Right ventricle myocardium superior (tissue), 1 donor: ENCODE measurements around the gene MSRB2. TPM values are rescaled to one million over a fixed set of nuclear protein-coding genes. Genes with fewer than 3 reads are reported as not detected.
"Not testable (repeated sequence)": the region's sequence is repeated elsewhere in the genome, so short reads cannot be mapped to it uniquely, and the experiment has no call there.

Source experiments
- ATAC-seq: fragments of 200-7000 bp; cut with Tn5 transposase; one replicate; pipeline ENCODE4 v1.9.1; 2020; ENCODE audit warnings: mild to moderate bottlenecking; ENCODE audit not compliant: poor library complexity
- DNase-seq: peaks from one replicate; pipeline ENCODE4 v3.0.0-alpha.2; 2020
- intact Hi-C: fragments of 100-400 bp; cut with DNase I; formaldehyde crosslinking; loops from one replicate; pipeline ENCODE4 v1.11.2; 2022
- total RNA-seq: library from RNA; stranded (reverse); fragmentation: NEBNext Ultra II Directional; extraction: Animal tissue kit (Norgen Biotek cat#: 25700); gene quantifications from one replicate; pipeline ENCODE4 v1.2.1, GENCODE V29; 2021
- donor health status: DM: no; HTN: yes; CAD: no; lungs with severe emphysema.

MSRB2 gene
- total RNA-seq, 1 donor from 2014 or later = 166 TPM

DNA sequence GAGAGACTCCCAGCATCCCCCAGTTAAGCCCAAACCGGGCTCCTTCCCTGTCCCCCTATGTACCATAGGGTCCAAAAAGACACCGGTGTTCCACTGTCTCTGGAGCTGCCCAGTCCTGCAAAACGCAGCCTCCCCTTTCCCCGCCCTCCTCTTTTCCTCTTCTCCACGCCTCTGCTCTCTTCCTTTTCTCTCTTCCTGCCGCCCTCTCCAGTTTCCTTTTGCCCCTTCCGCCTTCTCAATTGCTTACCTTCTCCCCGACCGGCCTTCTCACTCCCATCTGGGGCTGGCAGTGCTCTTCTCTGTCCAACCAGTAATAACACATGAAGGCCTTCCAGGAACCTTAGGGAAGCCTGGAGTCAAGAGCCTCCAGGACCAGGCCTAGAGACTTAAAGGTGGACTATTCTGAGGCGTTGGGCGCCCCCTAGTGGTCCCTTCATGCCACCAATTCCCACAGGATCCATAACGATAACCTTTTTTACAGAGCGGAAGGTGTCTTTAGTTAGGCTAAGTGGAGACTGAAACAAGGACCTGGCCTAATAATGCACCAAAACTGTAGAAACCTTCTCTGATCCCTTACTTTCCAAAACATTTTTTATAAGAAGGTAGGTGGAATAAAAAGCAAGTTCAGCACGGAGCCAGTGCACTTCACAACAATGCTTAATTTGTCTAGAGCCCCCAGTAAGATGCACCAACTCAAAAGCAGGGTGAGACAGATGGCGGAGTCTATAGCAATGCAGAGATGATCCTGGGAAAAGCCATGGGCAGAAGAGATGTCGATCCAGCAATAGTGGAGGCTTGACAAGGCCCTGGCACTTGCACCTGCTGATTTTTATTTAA is 27.2 kb upstream of the MSRB2 start:
- intact Hi-C loops = no loop called here
- peak; percentile 89 for DNase-seq
- peak; percentile 77 for ATAC-seq

DNA sequence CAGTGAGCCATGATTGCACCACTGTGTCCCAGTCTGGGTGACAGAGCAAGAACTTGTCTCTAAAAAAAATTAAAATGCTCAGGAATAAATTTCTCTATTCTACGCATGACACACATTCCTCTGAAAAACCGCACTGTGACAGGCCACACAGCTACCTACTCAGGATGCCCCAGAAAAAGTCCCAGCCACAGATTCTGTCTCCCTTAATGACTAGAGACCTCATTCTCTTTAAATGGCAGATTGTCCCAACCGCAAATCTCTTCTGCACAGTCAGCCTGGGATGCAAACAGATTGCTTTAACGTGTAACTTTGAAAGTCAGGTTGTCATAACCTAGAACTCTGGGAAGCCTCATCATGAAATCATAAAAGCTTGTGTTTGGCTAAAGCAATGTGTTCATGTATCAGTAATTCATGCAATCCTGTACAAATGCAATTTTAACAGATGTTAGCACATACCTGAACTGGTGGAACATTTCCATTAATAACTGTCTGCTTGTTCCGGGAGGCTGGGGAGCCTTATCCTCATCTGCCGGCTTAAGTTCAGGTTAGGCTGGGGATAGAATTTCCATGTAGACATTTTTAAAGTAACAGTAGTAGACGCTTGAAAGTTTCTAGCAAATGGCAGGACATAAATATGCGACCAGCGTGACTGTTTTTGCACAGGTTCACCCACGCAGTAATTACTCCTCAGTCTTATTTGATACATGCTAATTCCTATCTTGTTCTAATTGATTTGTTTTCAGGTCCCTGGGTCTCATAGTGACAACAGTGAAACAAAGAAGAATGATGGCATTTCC is 26.2 kb upstream of the MSRB2 start:
- DNase-seq = no peak
- intact Hi-C loops = no loop called here
- ATAC-seq = no peak

GRCh38 chr10:23070092-23070912 is 25.1 kb upstream of the MSRB2 start:
- ATAC-seq, DNase-seq, intact Hi-C loops: not testable (repeated sequence)

- ATAC-seq (no peak), DNase-seq (no peak)
- intact Hi-C loops = no loop called here
These were observed 24.5 kb upstream of the MSRB2 start for GRCh38 chr10:23070913-23071218.

DNA sequence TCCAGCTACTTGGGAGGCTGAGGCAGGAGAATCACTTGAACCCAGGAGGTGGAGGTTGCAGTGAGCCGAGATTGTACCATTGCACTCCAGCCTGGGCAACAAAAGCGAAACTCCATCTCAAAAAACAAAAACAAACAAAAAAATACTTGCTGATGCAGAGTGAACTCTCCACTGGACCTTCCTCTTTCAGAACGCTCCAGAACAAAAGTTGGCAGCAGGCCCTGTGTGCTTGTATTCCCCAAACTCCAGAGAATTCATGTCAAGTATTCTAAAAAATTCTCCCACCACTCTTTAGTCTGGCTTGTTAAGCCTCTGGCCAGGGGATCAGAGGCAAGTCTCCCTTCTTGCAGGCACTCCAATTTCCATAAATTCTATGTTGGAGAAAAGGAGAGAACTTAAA is 22.8 kb upstream of the MSRB2 start:
- peak; percentile 64 for DNase-seq
- ATAC-seq, intact Hi-C loops: not testable (repeated sequence)

DNA sequence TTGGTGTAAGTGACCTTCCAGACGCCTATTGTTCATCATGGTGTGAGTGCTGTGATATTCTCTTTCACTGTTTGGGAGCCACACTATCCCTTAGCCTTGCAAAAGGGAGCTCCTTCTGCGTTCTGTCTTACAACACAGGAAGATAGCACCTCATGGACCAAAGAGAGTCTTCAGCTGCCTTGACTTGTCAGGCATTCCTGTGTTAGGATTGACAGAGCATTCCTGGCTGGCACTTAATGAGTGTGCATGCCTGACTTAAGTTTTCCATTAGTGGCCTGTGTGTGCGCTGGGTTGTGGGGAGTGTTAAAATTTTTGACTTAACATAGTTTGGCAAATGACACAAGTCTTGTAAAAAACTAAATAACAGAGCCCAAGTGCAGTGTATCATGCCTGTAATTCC is 21.9 kb upstream of the MSRB2 start:
- DNase-seq (no peak), ATAC-seq (no peak)
- intact Hi-C loops = no loop called here

DNA sequence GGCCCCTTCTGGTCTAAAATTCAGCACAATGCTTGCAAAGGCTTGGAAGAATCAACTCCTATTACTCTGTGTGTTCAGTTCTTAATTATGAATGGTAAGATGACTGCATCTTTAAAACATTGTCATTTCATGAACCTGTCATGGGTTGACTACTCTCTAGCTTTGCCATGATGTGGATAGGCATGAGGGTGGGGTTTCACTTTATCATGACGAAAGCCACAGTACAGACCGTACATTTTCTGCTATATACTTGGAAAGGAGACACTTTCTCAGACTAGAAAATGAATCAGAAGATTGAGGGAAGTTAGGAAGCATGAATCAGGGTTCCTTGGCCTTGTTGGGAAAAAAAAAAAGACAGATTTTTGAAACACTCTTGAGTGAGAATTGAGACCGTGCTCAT is 19.7 kb upstream of the MSRB2 start:
- DNase-seq = no peak
- intact Hi-C loops = no loop called here
- no peak for ATAC-seq

GRCh38 chr10:23078114-23078513 is 17.3 kb upstream of the MSRB2 start:
- ATAC-seq (no peak), DNase-seq (no peak)
- intact Hi-C loops = no loop called here

DNA sequence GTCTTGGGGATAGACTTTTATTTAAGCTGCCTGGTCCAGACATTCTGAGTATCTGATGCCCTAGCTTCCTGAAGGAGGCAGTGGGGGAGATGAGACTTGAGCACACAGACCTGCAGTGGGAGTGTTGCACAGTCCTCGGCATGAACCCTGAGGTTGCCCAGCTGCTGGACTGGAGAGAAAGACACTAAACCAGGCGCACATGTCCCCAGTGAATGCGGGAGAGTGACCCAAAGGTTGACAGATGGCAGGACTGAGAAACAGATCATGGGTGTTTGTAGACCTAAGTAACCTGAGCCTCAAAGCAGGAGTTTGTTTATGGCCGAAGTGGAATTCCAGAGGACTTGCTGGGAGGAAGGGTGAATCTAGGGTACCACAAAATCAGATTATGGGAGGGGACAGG is 15.7 kb upstream of the MSRB2 start:
- intact Hi-C loops = no loop called here
- no peak for ATAC-seq
- DNase-seq = no peak

DNA sequence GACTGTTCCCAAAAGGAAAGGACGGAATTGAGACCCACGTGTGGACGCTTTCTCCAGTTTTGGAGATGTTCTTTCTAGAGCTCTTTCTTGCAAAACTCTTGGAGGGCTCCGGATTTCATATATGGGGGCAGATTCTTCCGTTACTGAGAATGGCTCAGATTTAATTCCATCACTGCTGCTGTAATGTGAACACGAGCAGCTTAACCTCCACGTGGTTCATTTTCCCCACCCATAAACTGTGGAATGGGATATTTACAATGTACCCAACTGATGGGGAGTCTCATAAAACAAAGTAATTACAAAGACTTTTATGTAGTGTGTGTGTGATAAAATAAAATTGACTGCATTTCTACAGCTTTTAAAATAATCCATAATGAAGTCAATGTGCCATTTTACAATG is 15.1 kb upstream of the MSRB2 start:
- intact Hi-C loops = no loop called here
- DNase-seq (no peak), ATAC-seq (no peak)

DNA sequence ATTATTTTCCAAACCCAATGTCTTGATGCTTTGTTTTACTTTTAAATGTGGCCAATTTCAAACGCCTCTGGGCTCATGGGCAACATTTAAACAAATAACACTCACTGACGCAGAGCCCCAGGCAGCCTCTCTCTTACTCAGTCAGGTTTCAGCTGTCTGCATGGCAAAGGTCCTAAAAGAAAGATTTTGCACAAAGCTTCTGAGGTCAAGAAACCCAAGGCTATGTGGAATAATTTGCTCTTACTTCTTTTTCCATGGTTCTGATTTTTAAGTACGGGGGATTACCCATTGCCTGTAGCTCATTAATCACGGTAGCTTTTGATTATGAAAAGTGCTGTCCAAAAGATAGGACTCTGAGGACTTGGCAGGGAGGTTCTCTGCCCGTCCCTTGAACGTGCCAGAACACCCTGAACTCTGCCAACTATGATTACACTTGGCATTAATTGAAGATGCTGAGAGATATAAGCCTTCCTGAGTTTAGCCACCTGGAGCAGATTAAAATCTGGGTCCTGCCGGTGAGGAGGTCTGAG is 14.1 kb upstream of the MSRB2 start:
- intact Hi-C loops = no loop called here
- DNase-seq (no peak), ATAC-seq (peak; percentile 87)

- ATAC-seq = no peak
These were observed 13.5 kb upstream of the MSRB2 start for GRCh38 chr10:23081891-23082290.

DNA sequence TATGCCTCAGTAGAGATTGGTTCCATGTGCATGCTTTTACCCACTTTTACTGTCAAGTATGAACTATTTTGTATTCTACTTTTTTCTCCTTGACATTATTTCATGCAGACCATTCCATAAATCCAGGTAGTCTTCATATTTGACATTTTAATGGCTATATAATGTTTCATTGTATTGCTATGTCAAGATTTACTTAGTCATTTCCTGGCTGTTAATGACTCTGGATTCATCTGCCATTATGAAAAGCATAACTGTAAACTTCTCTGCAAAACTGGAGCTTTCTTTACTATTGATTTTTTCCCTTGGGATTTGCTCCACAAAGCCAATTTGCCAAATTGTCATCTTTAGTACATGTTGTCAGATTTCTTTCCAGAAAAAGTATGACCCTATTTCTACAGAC is 6.8 kb upstream of the MSRB2 start:
- DNase-seq (no peak), ATAC-seq (no peak)

More at GRCh38 chr10:23081891-23082290, 13.5 kb upstream of the MSRB2 start:
- intact Hi-C loops = no loop called here
- DNase-seq = no peak

GRCh38 chr10:23094786-23095403 is 484 bp upstream of the MSRB2 start:
- DNase-seq (no peak), ATAC-seq (no peak)
- intact Hi-C loops = no loop called here

More for the DNA sequence above, 6.8 kb upstream of the MSRB2 start:
- intact Hi-C loops = no loop called here

DNA sequence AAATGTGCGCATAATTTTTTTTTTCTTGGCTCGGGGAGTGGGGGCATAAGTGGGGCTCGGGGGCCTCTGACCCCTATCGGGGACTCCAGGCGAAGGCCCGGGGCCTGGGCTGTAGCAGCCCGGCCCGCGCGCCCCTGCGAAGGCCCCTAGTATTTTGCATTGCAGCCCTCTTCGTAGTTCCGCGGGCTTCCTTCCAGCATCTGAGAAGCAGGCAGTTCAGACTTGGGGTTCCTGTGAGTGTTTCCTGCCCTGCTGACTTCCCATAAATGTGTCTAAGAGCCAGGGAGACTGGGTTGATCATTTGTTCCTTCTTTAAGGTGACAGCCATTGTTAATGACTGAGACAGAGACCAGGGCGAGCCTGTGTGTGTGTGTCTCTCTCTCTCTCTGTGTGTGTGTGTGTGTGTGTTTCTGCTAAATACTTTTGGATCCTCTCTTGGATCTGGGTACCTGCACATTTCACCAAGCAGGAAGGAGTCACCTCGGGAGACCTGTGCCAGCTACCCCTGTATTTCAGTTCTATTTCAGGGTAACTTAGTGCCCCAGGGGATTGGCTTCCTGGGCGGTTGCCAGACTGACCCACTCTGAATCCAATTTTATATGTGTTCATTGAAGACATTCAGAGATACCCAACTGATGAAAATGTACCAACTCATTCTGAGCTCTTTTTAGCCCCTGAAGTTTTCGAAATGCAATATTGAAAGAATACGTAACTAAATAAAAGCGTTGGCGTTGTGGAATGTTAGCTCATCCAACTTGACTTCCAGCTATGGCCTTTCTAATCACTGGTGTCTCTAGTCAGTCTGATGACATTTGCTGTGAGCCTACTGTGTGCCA is 805 bp downstream of the MSRB2 start:
- ATAC-seq = peak; percentile 60
- intact Hi-C loops = no loop called here
- peak; percentile 67 for DNase-seq

- ATAC-seq (no peak), DNase-seq (no peak)
- intact Hi-C loops = no loop called here
These were observed 1.6 kb downstream of the MSRB2 start for GRCh38 chr10:23096802-23097549.

DNA sequence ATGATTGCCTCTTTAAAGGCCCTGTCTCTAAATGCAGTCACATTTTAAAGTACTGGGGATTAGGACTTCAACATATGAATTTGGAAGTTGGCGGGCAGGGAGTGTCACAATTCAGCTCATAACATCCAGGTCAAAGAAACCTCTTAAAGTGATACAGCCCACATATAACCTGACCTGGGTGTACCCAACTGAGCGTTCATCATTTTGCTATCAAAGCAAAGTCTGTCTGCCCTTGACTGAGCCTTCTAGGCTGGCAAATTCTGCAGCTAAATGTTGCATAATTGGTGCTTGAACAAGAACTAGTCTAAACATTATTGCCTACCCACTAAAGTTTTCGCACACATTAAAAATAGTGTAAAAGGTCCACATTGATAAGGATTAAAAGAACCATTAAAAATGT is 3.7 kb downstream of the MSRB2 start:
- no peak for DNase-seq
- intact Hi-C loops = no loop called here
- no peak for ATAC-seq
